ENCODE data around the gene OR10A6. TPM values are rescaled to one million over a fixed set of nuclear protein-coding genes. Genes with fewer than 3 reads are reported as not detected.

OR10A6 gene
- total RNA-seq, 1 donor from 2014 or later, result not detected

Small RNA genes within 50 kb of the gene (small RNA-seq; reads per million reads assigned to genes)
- gene COX6CP5 (not detected), gene RNU6-943P (not detected)

Other genes with a start within 250 kb of the OR10A6 start
- not detected for gene OVCH2, start 224.8 kb downstream of the OR10A6 start, total RNA-seq
- gene OR5P2, start 134.3 kb downstream of the OR10A6 start, total RNA-seq, result not detected
- not detected for gene OR5P3, start 100.4 kb downstream of the OR10A6 start, total RNA-seq
- not detected for gene OR10A3, start 10.4 kb upstream of the OR10A6 start, total RNA-seq
- not detected for gene NLRP10, start 34.2 kb upstream of the OR10A6 start, total RNA-seq
- 187 TPM for gene EIF3F, start 56.1 kb upstream of the OR10A6 start, total RNA-seq
- gene TUB, start 149.9 kb upstream of the OR10A6 start, total RNA-seq, result 88.3 TPM
- 55.7 TPM for gene RIC3, start 237.8 kb upstream of the OR10A6 start, total RNA-seq